ENCODE data around the gene FRMD3.

Gene FRMD3

GRCh38 chr9:83445703-83446265 is 92.4 kb downstream of the FRMD3 start:
- H3K4me3 ChIP-seq (ENCODE audit: insufficient read depth, low read depth, low read length): no peak overlapping the region
- H3K27me3 ChIP-seq (ENCODE audit: control insufficient read depth, insufficient read depth, low read length, poor library complexity, severe bottlenecking): no peaks in the 10 kb centered on the region
- no peaks in the 10 kb centered on the region for H3K36me3 ChIP-seq (ENCODE audit: control insufficient read depth, insufficient read depth, low read length)
- 91 to 95% methylated on average over 6 of the region's 6 CpGs for WGBS, 2 experiments
- H3K9me3 ChIP-seq (ENCODE audit: control insufficient read depth, low read length): no peaks in the 10 kb centered on the region
- peaks cover 5% of the 10 kb centered on the region for H3K4me1 ChIP-seq (ENCODE audit: control insufficient read depth, insufficient read depth, low read length)
- no peak overlapping the region for H3K27ac ChIP-seq (ENCODE audit: insufficient read depth, low read depth, low read length, poor library complexity, severe bottlenecking)

DNA sequence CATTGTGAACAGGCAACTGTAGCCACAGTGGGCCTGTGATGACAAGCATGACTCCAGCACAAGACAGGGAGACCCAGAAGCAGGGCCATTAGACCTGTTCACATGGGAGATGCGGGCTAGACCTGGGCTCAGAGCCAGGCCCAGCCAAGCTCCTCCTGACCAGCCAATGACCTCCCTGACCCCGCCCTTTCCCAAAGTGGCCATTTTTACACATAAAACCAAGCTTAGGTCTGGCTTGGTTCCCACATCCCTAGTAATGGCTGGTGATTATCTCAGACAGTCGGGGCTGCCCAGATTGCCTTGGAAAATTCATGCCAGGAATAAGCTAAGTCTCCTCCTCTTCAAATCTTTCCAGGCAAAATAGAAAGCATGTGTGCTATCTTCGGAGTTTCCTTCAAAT is 94.1 kb downstream of the FRMD3 start:
- Histone ChIP-seq H3K27me3 (ENCODE audit: control insufficient read depth, insufficient read depth, low read length, poor library complexity, severe bottlenecking) (no peaks in the 10 kb centered on the region), H3K4me3 (ENCODE audit: insufficient read depth, low read depth, low read length) (no peak overlapping the region)
- 90 to 94% methylated on average over 4 of the region's 4 CpGs for WGBS, 2 experiments

DNA sequence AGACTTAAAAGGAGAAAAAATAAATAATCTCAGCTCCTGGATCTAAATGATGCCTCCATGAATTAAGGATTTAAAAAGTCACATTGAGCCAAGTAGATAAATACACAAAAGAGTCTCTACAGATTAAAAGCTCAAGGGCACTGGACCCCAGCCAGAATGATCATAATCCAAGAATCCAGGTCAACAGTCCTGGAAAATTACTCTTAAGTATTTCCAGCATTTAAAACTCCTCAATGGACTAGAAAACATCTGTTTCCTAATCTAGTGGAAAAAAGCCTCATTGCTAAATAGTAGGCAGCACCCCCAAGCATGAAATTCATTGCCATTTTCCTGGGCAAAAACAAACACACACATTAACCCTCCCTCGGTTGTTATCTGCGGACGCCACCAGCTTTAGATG is 96.8 kb downstream of the FRMD3 start:
- no peaks in the 10 kb centered on the region for H3K36me3 ChIP-seq (ENCODE audit: control insufficient read depth, insufficient read depth, low read length)
- H3K4me3 ChIP-seq (ENCODE audit: insufficient read depth, low read depth, low read length): no peak overlapping the region
- no peak overlapping the region for H3K27ac ChIP-seq (ENCODE audit: insufficient read depth, low read depth, low read length, poor library complexity, severe bottlenecking)
- no peaks in the 10 kb centered on the region for H3K27me3 ChIP-seq (ENCODE audit: control insufficient read depth, insufficient read depth, low read length, poor library complexity, severe bottlenecking)
- H3K9me3 ChIP-seq (ENCODE audit: control insufficient read depth, low read length): no peaks in the 10 kb centered on the region
- 93 to 94% methylated on average over 3 of the region's 3 CpGs for WGBS, 2 experiments
- no peaks in the 10 kb centered on the region for H3K4me1 ChIP-seq (ENCODE audit: control insufficient read depth, insufficient read depth, low read length)

More for the DNA sequence above, 94.1 kb downstream of the FRMD3 start:
- Histone ChIP-seq H3K27ac (ENCODE audit: insufficient read depth, low read depth, low read length, poor library complexity, severe bottlenecking) (no peak overlapping the region), H3K9me3 (ENCODE audit: control insufficient read depth, low read length) (no peaks in the 10 kb centered on the region), H3K4me1 (ENCODE audit: control insufficient read depth, insufficient read depth, low read length) (peaks cover 2% of the 10 kb centered on the region), H3K36me3 (ENCODE audit: control insufficient read depth, insufficient read depth, low read length) (no peaks in the 10 kb centered on the region)

- Histone ChIP-seq H3K27me3 (ENCODE audit: control insufficient read depth, insufficient read depth, low read length, poor library complexity, severe bottlenecking) (no peaks in the 10 kb centered on the region), H3K9me3 (ENCODE audit: control insufficient read depth, low read length) (no peaks in the 10 kb centered on the region), H3K36me3 (ENCODE audit: control insufficient read depth, insufficient read depth, low read length) (no peaks in the 10 kb centered on the region), H3K4me1 (ENCODE audit: control insufficient read depth, insufficient read depth, low read length) (no peaks in the 10 kb centered on the region), H3K27ac (ENCODE audit: insufficient read depth, low read depth, low read length, poor library complexity, severe bottlenecking) (no peak overlapping the region), H3K4me3 (ENCODE audit: insufficient read depth, low read depth, low read length) (no peak overlapping the region)
- 94 to 95% methylated on average over 5 of the region's 5 CpGs for WGBS, 2 experiments
Measured at GRCh38 chr9:83440641-83441040, 97.6 kb downstream of the FRMD3 start.

GRCh38 chr9:83435301-83435700 is 102.9 kb downstream of the FRMD3 start:
- peaks cover 13% of the 10 kb centered on the region for H3K4me1 ChIP-seq (ENCODE audit: control insufficient read depth, insufficient read depth, low read length)
- H3K4me3 ChIP-seq (ENCODE audit: insufficient read depth, low read depth, low read length): no peak overlapping the region
- no peaks in the 10 kb centered on the region for H3K9me3 ChIP-seq (ENCODE audit: control insufficient read depth, low read length)
- H3K27ac ChIP-seq (ENCODE audit: insufficient read depth, low read depth, low read length, poor library complexity, severe bottlenecking): no peak overlapping the region
- H3K27me3 ChIP-seq (ENCODE audit: control insufficient read depth, insufficient read depth, low read length, poor library complexity, severe bottlenecking): no peaks in the 10 kb centered on the region
- H3K36me3 ChIP-seq (ENCODE audit: control insufficient read depth, insufficient read depth, low read length): no peaks in the 10 kb centered on the region
- 92 to 97% methylated on average over 4 of the region's 4 CpGs for WGBS, 2 experiments

GRCh38 chr9:83434254-83434653 is 103.9 kb downstream of the FRMD3 start:
- Histone ChIP-seq H3K4me1 (ENCODE audit: control insufficient read depth, insufficient read depth, low read length) (peaks cover 15% of the 10 kb centered on the region), H3K27me3 (ENCODE audit: control insufficient read depth, insufficient read depth, low read length, poor library complexity, severe bottlenecking) (no peaks in the 10 kb centered on the region), H3K36me3 (ENCODE audit: control insufficient read depth, insufficient read depth, low read length) (no peaks in the 10 kb centered on the region), H3K4me3 (ENCODE audit: insufficient read depth, low read depth, low read length) (no peak overlapping the region), H3K9me3 (ENCODE audit: control insufficient read depth, low read length) (no peaks in the 10 kb centered on the region), H3K27ac (ENCODE audit: insufficient read depth, low read depth, low read length, poor library complexity, severe bottlenecking) (no peak overlapping the region)
- WGBS, 2 experiments: 91 to 95% methylated on average over 1 of the region's 1 CpG

DNA sequence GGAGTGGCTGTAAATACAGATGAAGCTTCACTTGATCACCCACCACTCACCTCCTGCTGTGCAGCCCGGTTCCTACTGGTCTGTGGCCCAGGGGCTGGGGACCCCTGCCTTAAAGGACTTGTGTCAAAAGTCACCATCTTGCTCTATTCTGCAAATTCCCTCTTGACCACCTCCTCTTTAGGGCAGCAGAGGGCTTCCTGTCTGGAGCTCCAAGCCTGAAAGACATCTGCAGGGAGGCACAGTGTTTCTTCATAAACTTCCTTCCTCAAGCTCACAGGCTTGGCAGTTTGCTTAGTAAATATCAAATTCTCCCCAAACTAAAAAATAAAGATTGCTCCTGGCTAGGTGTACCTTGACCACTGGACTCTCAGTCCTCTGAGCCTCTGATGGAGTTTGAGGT is 104.4 kb downstream of the FRMD3 start:
- Histone ChIP-seq H3K4me1 (ENCODE audit: control insufficient read depth, insufficient read depth, low read length) (peaks cover 19% of the 10 kb centered on the region), H3K36me3 (ENCODE audit: control insufficient read depth, insufficient read depth, low read length) (no peaks in the 10 kb centered on the region), H3K27me3 (ENCODE audit: control insufficient read depth, insufficient read depth, low read length, poor library complexity, severe bottlenecking) (no peaks in the 10 kb centered on the region), H3K27ac (ENCODE audit: insufficient read depth, low read depth, low read length, poor library complexity, severe bottlenecking) (no peak overlapping the region), H3K4me3 (ENCODE audit: insufficient read depth, low read depth, low read length) (no peak overlapping the region), H3K9me3 (ENCODE audit: control insufficient read depth, low read length) (no peaks in the 10 kb centered on the region)
- WGBS, 2 experiments: 89 to 95% methylated on average over 1 of the region's 1 CpG

DNA sequence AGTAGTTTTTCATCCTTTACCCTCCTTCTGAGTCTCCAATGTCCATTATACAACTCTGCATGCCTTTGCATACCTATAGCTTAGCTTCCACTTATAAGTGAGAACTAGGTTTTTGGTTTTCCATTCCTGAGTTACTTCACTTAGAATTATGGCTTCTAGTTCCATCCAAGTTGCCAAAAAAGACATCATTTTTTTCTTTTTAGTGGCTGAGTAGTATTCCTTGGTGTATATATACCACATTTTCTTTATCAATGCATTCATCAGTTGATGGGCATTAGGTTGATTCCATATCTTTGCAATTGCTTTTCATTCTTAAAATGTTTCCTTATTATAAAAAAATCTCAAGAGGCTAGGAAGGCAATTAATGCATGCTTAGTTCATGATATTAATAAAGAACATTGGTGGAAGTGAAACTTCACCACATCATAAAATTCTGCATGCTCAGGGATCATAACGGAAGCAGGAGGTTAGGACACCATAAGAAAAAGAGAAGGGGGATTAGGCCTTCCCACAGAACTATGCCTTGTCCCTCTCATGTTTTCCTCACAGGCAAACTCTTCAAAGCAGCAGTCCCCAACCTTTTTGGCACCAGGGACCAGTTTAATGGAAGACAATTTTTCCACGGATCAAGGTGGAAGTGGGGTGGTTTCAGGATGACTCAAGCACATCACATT is 105.2 kb downstream of the FRMD3 start:
- Histone ChIP-seq H3K36me3 (ENCODE audit: control insufficient read depth, insufficient read depth, low read length) (no peaks in the 10 kb centered on the region), H3K9me3 (ENCODE audit: control insufficient read depth, low read length) (no peaks in the 10 kb centered on the region), H3K4me3 (ENCODE audit: insufficient read depth, low read depth, low read length) (no peak overlapping the region), H3K27me3 (ENCODE audit: control insufficient read depth, insufficient read depth, low read length, poor library complexity, severe bottlenecking) (no peaks in the 10 kb centered on the region), H3K4me1 (ENCODE audit: control insufficient read depth, insufficient read depth, low read length) (peaks cover 20% of the 10 kb centered on the region), H3K27ac (ENCODE audit: insufficient read depth, low read depth, low read length, poor library complexity, severe bottlenecking) (no peak overlapping the region)
- 90 to 93% methylated on average over 1 to 2 of the region's 2 CpGs for WGBS, 2 experiments

DNA sequence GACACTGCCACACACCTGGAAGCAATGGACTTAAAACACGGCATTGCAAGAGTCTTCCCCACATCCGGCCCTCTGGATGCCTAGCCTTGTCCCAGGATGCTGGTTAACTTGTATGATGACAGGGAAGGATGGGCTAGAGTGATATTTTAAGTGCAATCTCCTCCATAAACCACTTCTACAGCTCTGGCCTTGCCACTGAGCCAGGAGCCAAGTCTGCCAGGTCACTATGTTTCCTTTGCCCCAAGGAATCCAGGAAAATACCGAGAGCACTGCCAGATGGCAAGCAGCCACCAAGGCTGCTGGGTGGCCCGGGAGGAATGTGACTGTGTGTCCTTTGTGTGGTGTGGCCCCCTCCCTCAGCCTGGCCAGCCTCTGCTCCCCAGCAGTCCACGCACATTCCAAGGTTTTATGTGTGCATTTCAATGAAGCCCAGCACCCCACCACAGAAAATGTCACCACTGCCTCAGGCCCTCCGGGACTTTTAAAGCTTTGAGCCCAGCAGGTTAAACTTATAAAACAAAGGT is 106.0 kb downstream of the FRMD3 start:
- no peak overlapping the region for H3K4me3 ChIP-seq (ENCODE audit: insufficient read depth, low read depth, low read length)
- peak overlapping the region; percentile 60 for H3K27ac ChIP-seq (ENCODE audit: insufficient read depth, low read depth, low read length, poor library complexity, severe bottlenecking)
- H3K9me3 ChIP-seq (ENCODE audit: control insufficient read depth, low read length): no peaks in the 10 kb centered on the region
- 29 to 55% methylated on average over 6 of the region's 6 CpGs for WGBS, 2 experiments
- peaks cover 20% of the 10 kb centered on the region for H3K4me1 ChIP-seq (ENCODE audit: control insufficient read depth, insufficient read depth, low read length)
- H3K36me3 ChIP-seq (ENCODE audit: control insufficient read depth, insufficient read depth, low read length): no peaks in the 10 kb centered on the region
- H3K27me3 ChIP-seq (ENCODE audit: control insufficient read depth, insufficient read depth, low read length, poor library complexity, severe bottlenecking): no peaks in the 10 kb centered on the region

DNA sequence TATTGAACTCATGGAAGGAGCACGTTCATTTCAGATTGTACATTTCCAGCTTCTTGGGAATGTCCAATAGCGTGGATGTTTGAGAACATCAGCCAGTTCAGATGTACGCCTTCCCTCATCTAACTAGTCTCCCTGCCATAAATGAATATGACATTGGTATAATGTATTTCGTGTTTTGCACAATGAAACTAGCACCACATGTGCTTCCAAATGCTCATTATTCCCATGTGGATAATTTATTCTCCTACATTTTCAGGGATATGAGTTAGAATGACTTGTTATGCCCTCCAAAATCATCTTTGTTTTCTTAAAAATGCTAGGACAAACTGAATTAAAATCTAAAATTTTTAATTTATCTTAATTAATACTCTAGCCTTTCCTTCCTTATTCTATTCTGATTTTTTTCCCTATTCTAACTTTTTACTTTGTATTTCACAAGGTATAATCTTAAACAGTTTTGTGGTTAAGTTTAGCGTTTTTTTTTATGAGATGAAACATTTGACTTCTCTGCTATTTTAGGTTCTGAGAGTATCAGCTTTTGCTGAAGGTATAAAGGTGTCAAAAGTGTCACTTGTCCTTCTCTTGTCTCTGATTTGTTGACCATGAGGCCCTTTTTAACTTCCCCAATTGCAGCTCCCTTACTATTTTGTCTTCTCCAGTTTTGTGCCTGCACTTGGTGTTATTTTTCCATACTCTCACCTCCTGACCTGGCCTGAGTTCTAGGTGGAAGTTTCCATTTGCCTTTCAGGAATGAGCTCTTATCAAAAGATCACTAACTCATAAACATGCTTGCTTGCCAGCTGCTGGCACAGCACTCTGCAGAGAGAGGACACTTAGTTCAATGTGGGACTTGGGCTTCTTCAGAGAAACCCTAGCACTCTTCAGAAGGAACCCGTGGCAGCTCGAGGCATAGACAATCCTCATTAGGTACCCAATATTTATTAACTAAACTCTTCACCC is 106.8 kb downstream of the FRMD3 start:
- H3K4me1 ChIP-seq (ENCODE audit: control insufficient read depth, insufficient read depth, low read length): peaks cover 20% of the 10 kb centered on the region
- no peaks in the 10 kb centered on the region for H3K9me3 ChIP-seq (ENCODE audit: control insufficient read depth, low read length)
- no peaks in the 10 kb centered on the region for H3K27me3 ChIP-seq (ENCODE audit: control insufficient read depth, insufficient read depth, low read length, poor library complexity, severe bottlenecking)
- no peak overlapping the region for H3K4me3 ChIP-seq (ENCODE audit: insufficient read depth, low read depth, low read length)
- H3K36me3 ChIP-seq (ENCODE audit: control insufficient read depth, insufficient read depth, low read length): no peaks in the 10 kb centered on the region
- peak overlapping the region; percentile 60 for H3K27ac ChIP-seq (ENCODE audit: insufficient read depth, low read depth, low read length, poor library complexity, severe bottlenecking)
- WGBS, 2 experiments: 90 to 98% methylated on average over 6 to 7 of the region's 7 CpGs
